Glomerular visceral epithelial cell (primary cell): ENCODE results near the gene EPOP.
A peak's percentile ranks its signal among the peaks of the same experiment; 100 is the strongest.
"Not testable (repeated sequence)": the region's sequence is repeated elsewhere in the genome, so short reads cannot be mapped to it uniquely, and the experiment has no call there.

Source experiments
- DNase-seq: peaks from one replicate; pipeline ENCODE4 v3.0.0-alpha.2; 2016; ENCODE audit errors: extremely low spot score

Gene EPOP

GRCh38 chr17:38653230-38653629, 21.5 kb downstream of the EPOP start:
- no peak for DNase-seq

- DNase-seq: not testable (repeated sequence)
Observed at GRCh38 chr17:38650653-38651173, 24.0 kb downstream of the EPOP start.

- DNase-seq: no peak
Observed at GRCh38 chr17:38637951-38638350, 36.8 kb downstream of the EPOP start.

- DNase-seq: no peak
Observed at GRCh38 chr17:38636054-38636453, 38.7 kb downstream of the EPOP start.

GRCh38 chr17:38632334-38632733, 42.4 kb downstream of the EPOP start:
- DNase-seq: no peak

GRCh38 chr17:38628441-38628840, 46.3 kb downstream of the EPOP start:
- peak; percentile 11 for DNase-seq

- no peak for DNase-seq
Observed at GRCh38 chr17:38627957-38628356, 46.8 kb downstream of the EPOP start.

GRCh38 chr17:38626606-38627226, 48.0 kb downstream of the EPOP start:
- not testable (repeated sequence) for DNase-seq

- DNase-seq: no peak
Observed at GRCh38 chr17:38625482-38625881, 49.3 kb downstream of the EPOP start.

- not testable (repeated sequence) for DNase-seq
Observed at GRCh38 chr17:38624782-38625355, 49.9 kb downstream of the EPOP start.
